SK-N-SH (cell line): ENCODE data around the gene ZNF385A.
"Not testable (repeated sequence)": the region's sequence is repeated elsewhere in the genome, so short reads cannot be mapped to it uniquely, and the experiment has no call there.

Experiments
- EP300 ChIP-seq, 2 experiments: IDR thresholded peaks; 2 replicates each; pipeline versions ENCODE4 v1.4.0 to v1.6.1; 2012; ENCODE audit warnings: borderline replicate concordance in 1 of 2, low read depth in 1 of 2, low read length in 1 of 2
- EZH2phosphoT487 ChIP-seq: fragments of 200-600 bp; sonication (generic); IDR thresholded peaks from 2 replicates; pipeline ENCODE4 v1.6.1; 2017; ENCODE audit warnings: low read depth, mixed run types, mild to moderate bottlenecking, antibody characterized with exemption, moderate library complexity, borderline replicate concordance
- FOSL2 ChIP-seq: IDR thresholded peaks from 2 replicates; pipeline ENCODE4 v1.4.0; 2012; ENCODE audit warnings: low read depth, mild to moderate bottlenecking, moderate library complexity, borderline replicate concordance
- GATA2 ChIP-seq: sonication (generic); formaldehyde crosslinking; IDR thresholded peaks from 2 replicates; pipeline ENCODE4 v1.5.0; 2020; ENCODE audit warnings: mild to moderate bottlenecking, missing genetic modification reagents
- NRF1 ChIP-seq: IDR thresholded peaks from 2 replicates; pipeline ENCODE4 v1.6.1; 2012; ENCODE audit warnings: low read depth, mild to moderate bottlenecking, low read length
- POLR2AphosphoS5 ChIP-seq: IDR thresholded peaks from 2 replicates; pipeline ENCODE4 v1.6.1; 2012; ENCODE audit warnings: low read depth, low read length
- RAD21 ChIP-seq: IDR thresholded peaks from 2 replicates; pipeline ENCODE4 v1.6.1; 2012; ENCODE audit warnings: mild to moderate bottlenecking, low read length
- RCOR1 ChIP-seq: fragments of 150-350 bp; IDR thresholded peaks from 2 replicates; pipeline ENCODE4 v1.6.1; 2017; ENCODE audit warnings: antibody characterized with exemption, low read length
- TAF1 ChIP-seq: IDR thresholded peaks from 2 replicates; pipeline ENCODE4 v1.6.1; 2012; ENCODE audit warnings: low read depth, mild to moderate bottlenecking, low read length, moderate library complexity, borderline replicate concordance
- TF ChIP-seq, protein P1 (sequence below): fragments of 200-600 bp; sonication (generic); IDR thresholded peaks from 2 replicates; pipeline ENCODE4 v1.6.1; 2017; ENCODE audit warnings: antibody characterized with exemption, mild to moderate bottlenecking, moderate library complexity
- TF ChIP-seq, protein P2 (sequence below): IDR thresholded peaks from 2 replicates; pipeline ENCODE4 v1.4.0; 2012; ENCODE audit warnings: low read depth
- TF ChIP-seq, protein P3 (sequence below): fragments of 150-350 bp; IDR thresholded peaks from 2 replicates; pipeline ENCODE4 v1.6.1; 2016; ENCODE audit warnings: mild to moderate bottlenecking, low read depth, low read length

DNA sequence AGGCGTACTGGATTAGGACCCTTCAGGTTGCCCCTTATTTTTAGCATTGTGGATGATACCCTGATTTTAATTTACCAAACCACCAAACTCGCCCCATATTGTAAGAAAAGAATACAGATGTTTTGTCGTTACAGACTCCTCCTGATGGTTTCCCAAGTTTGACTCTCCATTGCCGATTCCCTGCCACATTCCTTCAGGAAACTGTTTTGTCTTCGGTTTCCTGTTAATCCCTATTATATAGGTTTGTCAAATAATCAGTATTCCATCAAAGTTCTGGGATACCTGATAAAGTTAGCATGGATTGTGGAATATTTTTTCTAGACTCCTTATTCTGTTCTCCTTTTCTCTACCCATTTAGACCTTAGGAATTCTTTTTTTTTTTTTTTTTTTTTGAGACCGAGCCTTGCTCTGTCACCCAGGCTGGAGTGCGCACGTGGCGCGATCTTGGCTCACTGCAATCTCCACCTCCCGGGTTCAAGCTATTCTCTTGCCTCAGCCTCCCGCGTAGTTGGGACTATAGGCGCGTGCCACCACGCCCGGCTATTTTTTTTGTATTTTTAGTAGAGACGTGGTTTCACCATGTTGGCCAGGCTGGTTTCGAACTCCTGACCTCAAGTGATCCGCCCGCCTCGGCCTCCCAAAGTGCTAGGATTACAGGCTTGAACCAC lies 59.0 kb downstream of the ZNF385A start:
- TF ChIP-seq, protein P1, sequence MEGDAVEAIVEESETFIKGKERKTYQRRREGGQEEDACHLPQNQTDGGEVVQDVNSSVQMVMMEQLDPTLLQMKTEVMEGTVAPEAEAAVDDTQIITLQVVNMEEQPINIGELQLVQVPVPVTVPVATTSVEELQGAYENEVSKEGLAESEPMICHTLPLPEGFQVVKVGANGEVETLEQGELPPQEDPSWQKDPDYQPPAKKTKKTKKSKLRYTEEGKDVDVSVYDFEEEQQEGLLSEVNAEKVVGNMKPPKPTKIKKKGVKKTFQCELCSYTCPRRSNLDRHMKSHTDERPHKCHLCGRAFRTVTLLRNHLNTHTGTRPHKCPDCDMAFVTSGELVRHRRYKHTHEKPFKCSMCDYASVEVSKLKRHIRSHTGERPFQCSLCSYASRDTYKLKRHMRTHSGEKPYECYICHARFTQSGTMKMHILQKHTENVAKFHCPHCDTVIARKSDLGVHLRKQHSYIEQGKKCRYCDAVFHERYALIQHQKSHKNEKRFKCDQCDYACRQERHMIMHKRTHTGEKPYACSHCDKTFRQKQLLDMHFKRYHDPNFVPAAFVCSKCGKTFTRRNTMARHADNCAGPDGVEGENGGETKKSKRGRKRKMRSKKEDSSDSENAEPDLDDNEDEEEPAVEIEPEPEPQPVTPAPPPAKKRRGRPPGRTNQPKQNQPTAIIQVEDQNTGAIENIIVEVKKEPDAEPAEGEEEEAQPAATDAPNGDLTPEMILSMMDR, result not testable (repeated sequence)
- TF ChIP-seq EZH2phosphoT487; EP300 (IDR thresholded peaks at IDR 0.05; ENCODE audit: borderline replicate concordance in 1 of 2, low read depth in 1 of 2, low read length in 1 of 2); POLR2AphosphoS5; FOSL2; NRF1; TAF1; GATA2 (CRISPR knock-in tag); RAD21; RCOR1: not testable (repeated sequence)
- TF ChIP-seq, protein P2, sequence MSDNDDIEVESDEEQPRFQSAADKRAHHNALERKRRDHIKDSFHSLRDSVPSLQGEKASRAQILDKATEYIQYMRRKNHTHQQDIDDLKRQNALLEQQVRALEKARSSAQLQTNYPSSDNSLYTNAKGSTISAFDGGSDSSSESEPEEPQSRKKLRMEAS, result not testable (repeated sequence)
- TF ChIP-seq, protein P3, sequence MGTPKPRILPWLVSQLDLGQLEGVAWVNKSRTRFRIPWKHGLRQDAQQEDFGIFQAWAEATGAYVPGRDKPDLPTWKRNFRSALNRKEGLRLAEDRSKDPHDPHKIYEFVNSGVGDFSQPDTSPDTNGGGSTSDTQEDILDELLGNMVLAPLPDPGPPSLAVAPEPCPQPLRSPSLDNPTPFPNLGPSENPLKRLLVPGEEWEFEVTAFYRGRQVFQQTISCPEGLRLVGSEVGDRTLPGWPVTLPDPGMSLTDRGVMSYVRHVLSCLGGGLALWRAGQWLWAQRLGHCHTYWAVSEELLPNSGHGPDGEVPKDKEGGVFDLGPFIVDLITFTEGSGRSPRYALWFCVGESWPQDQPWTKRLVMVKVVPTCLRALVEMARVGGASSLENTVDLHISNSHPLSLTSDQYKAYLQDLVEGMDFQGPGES, result not testable (repeated sequence)
